Superior temporal gyrus (tissue), 1 donor: ENCODE data around the gene HHAT.

Experiments used
- DNase-seq: peaks from one replicate; pipeline ENCODE4 v3.0.0-alpha.2; 2016; ENCODE audit errors: extremely low spot score

Gene HHAT

DNA sequence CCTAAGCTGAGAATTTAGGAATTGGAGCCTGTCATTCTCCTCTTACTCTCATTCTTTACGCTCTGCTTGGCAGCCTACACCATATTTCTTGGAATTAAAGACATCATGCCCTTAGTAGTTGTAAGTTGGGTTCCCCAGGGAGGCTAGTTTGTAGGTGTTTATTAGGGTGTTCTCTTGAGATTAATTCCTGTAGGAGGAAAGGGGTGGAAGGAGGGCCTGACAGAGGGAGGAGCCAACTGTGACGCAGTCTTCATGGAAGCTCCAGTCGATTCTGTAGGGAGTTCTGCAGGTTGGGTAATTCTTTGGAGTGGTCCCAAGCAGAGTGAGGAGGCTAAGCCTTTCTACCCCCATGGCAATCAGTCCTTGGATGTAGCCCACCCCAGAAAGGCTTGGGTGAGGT lies 111.4 kb downstream of the HHAT start:
- no peak for DNase-seq

DNA sequence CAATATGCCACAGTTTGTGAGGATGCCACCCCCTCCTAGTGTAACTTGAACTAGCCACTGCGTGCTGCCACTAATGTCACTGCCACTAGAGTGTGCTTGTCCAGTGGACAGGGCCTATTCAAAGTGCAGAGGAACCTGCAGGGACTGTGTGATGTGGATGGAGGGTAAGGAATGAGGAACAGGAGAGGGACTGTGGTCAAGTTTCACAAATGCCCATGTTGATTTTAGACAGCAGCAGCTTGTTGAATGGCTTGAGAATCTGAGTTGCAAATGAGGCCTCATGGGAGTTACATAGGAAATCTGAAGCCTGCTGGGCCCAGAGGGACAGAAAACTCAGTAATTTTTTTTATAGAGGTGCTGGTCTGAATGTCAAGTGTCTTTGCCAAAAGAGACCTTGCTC lies 112.3 kb downstream of the HHAT start:
- no peak for DNase-seq

DNA sequence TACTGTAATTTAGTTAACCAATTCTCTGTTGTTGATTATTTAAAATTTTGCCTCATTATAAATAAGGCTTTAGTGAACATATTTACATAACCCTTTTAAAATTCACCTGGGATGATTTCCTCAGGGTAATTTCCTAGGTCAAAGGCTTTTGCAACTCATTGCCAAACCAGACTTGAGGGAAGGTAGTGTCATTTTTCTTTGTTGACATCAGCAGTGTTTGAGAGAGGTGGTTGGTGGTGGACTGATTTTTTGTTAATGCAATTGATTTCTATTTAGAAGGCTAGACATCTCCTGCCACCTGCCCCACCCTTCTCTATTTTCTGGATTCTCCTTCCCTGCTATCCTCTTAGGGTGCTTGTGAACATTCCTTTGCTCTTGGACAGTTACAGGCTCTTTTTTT lies 116.8 kb downstream of the HHAT start:
- DNase-seq: no peak

DNA sequence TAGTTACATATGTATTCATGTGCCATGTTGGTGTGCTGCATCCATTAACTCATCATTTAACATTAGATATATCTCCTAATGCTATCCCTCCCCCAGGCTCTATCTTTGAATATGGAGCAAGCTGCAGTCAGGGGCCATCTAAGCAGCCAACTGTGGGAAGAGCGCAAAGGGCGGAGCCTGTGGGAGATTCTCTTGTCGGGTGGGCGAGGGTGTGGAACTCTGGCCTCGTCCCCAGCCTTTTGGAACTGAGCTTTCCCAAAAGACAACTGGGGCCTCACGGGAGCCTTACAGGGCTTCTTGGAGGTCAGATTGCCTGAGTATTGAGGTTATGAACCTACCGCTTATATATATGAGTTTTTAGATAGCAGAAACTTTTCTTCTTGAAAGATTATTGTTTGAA lies 117.2 kb downstream of the HHAT start:
- no peak for DNase-seq

DNA sequence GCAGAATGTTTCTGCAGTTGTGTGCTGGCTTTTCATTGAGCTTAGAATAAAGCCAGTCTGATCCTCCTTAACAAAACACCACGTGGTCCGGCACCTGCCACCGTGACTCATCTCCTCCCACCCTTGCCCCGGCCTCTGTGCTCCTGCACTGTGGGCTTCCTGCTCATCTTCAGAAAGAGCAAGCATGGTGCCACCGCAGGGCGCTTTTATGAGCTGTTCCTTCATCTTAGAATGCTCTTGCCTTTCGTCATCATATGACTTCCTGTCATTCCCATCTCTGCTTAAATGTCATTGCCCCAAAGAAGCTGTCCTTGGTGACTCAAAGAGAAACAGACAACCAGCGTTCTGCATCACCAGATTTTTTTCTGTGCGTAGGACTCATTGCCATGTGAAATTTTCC lies 117.8 kb downstream of the HHAT start:
- DNase-seq: no peak

DNA sequence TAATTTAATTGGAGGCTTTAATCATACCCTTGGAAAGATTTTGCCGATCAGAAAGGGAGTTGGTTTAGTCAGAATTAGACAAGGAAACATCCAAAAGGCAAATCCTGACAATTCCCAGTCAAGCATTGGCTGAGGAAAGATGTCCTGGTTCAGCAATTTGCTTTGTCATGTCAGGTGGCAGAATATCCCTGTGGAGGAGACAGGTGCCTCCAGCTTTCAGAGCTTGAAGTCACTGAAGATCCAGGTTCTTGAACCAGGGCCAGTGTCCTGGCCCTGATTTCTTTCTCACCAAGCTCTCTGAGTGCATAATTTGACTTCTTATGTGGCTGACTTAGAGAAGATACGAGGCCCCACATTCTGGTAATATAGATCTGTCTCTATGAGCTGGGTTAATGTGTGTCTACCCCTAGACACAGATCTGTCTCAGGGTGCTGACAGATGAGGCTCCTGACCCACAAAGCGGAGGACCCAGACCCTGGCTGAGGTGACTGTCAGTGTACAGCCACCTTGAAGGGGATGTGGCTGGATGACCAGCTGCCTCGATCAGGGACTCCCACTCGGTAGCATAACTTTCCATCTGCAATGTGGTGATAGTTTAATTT lies 118.9 kb downstream of the HHAT start:
- DNase-seq: no peak

DNA sequence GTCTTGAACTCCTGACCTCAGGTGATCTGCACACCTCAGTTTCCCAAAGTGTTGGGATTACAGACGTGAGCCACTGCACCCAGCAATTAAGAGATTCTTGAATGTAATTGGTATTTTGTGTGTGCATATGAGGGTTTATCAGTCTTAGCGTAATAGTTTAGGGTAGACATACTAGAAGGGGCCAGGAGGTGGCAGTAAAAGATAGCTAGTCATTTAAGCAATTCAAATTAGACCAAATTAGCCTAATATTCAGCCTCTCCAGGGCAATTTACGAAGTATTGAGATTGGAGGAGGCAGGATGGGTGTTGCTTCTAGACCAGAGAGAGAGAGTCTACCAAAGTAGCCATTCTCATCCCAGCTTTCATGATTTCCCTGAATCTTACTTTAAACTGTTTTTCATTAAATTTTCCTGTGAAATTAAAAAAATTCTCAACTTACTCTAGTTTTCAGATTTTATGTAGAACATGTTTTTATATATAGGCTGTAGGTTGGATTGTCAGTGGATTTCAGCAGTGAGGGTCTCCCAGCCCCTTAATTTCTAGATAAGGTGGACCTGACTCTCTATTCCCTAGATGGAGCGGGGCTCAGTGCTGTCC lies 119.7 kb downstream of the HHAT start:
- DNase-seq: peak; percentile 88

DNA sequence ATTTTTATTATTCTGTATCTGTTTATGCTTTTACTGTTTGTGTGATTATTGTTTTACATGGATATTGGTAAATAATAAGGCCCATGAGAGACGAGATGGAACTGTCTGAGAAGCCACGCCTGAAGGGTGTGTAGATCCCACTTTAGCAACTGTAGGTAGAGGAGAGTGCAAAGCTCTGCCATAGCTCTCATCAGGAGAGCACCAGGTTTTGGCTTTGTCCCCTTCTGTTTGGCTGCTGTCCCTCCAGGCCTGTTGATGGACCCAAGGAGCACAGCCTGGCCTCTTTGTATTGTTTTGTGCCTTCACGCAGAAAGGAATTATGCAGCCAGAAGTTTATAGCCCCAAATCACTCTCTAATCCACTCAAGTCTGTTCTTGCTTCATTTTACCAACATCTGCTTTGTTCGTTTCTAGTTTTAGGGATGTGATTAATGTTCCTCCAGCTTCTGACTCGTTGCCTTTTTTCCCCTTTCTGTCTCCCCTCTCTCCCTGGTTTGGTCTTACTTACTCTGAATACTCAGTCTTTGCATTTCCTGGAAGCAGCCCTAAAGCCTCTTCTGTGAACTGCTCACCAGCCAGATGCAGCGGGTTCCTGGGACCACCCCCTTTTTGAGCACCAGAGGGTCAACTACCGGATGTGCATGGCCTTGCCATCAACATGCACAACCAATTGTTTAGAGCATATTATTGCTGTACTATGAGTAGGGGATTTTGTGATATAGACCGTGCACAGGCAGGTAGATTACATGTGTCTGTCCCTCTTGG lies 127.3 kb downstream of the HHAT start:
- DNase-seq: no peak

DNA sequence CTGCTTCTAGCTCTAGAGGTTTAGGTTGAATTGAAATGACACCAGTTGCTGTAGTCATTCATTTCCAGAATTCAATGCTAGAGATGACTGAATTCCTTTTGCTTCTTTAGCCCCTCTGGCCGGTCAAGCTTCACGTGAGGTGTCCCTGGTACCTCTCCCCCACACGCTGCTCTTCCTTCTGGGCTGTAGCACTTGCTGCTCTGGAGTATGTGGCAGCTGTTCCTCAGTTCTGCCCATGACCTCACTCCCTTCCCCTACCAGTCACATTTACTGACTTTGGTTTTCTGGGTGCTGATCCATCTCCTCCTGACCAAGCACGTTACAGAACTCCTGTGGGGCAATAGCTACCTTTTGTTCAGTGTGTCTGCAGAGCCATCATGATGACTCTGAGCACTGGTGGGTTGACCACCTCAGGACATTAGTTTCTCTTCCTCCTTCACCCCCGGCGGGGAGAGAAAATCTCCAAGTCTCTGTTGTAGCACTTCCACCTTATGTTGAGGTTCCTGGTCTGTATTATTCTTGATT lies 128.1 kb downstream of the HHAT start:
- DNase-seq: no peak

DNA sequence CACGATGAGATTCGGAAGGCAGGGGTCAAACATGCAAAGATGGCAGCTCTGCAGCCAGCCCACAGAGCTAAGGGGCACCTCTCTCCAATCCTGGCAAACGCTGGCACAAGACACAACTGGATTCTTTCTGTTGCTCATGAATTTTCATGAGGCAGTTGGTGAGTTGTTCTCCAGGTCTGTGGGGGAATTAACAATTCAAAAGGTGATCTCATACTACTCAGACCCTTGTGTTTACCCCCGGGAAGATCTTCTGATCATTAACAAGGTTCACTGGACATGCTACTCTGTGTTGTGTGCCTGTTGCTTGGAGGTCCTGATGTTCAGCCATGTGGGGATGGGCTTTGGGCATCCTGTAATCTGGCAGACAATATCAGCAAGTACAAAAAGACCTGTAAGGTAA lies 128.9 kb downstream of the HHAT start:
- DNase-seq: no peak

DNA sequence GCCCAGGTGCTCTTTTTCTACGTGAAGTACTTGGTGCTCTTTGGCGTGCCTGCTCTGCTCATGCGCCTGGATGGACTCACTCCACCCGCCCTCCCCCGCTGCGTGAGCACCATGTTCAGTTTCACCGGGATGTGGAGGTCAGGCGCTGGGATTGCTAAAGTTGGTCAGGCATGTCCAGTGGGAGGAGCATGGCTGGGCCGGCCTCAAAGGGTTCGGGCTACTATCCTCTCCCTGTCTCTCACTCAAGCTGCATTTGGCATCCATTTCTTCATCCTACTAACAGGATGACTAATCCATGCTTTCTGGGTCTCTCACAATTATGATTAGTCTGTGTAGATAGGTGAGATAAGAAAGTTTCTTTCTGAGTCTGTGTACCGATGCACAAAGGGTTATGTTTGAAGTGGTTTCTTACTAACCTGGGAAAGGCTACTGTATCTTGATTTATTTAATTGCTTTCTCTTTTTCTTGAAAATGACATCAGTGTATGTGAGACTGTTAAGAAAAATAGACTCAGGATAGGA lies 135.9 kb downstream of the HHAT start:
- DNase-seq: no peak

DNA sequence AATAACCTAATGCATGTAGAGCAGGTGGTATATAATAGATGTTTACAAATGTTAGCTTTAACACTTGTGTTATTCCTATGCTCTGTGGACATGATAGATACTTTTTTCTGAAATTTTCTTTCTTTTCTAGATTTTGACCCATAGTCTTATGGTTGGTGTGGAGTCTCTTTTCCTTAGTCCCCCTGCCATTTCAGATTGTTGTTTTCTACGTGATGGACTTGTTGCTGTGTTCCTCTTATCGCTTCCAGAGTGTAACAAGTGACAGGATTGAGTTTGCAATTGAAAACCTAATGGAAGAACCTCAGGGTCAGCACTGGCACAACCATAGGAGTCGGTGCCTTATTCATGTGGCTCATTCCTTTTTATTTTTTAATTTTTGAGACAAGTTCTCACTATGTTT lies 136.4 kb downstream of the HHAT start:
- DNase-seq: no peak

DNA sequence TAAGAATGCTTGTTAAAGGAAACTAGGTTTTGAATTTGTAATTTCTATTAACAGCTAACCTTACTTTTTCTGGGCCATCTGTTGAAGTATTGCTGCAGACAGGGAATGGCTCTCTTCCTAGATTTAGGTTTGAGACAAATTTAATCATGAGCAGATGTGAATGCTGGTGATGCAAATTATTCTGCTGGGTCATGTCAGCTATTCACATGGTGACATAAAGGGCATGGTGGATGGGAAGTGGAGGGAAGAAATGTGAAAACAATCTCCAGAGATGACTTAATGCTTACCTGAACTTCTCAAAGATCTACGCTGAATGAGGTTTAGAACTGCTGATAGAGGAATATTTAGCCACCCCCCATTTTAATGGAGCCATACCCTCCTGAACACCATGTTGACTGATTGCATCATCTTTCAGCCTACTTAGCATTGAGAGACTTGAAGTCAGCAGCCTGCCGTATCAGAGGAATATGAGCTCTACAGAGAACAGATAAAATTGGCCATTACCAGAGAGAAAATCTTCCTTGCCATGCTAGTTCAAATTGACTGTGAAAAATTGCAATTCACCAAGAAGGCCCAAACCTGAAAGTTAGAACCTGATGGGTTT lies 138.8 kb downstream of the HHAT start:
- DNase-seq: no peak

DNA sequence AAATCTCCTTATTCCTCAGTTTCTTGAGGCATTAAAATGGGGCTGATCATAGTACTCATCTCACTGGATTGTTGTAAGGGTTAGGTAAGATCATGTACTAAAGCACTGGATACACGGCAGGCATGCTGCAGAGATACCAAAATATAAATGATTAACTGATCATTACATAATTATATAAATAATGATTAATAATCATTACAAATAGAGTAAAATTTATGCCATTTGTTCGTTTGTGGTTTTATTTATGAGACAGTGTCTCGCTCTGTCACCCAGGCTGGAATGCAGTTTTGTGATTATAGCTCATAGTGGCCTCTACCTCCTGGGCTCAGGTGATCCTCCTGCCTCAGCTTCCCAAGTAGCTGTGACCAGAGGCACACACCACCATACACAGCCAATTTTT lies 140.7 kb downstream of the HHAT start:
- DNase-seq: no peak

DNA sequence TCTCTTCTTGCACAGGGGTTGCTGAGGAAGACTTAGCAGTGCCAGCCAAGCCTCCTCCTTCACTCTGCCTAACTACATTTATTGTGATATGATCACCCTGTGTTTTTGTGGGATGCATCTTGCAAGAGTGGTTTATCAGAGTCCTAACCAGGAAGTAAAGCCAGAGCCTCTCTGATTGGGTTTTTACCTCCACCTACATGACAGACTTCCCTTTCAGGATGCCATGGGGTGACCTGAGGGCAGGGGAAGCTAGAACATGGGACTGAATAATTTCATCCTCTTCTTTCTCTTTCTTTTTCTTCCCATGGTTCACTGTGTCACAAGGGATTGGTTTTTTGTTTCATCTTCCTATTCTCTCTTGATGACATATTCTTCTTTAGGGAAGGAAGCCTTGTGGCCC lies 146.6 kb downstream of the HHAT start:
- no peak for DNase-seq

DNA sequence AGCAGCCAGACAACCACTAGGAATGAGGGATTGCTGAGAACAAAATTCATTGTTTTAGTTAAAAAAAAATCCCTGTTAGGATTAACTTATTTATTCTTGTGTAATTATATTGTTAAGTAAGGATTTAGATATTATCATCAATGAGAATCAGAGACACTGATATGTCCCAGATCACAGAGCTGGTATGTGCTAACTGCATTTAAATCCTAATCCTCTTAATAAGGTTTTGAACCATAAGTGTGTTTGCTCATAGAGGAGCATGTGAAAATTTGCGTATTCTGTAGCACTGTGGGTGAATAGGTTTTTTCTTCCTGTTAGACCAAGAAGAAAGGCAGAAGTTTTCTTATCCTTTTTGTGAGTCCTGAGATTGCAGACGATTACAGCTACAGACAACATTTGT lies 147.1 kb downstream of the HHAT start:
- no peak for DNase-seq

DNA sequence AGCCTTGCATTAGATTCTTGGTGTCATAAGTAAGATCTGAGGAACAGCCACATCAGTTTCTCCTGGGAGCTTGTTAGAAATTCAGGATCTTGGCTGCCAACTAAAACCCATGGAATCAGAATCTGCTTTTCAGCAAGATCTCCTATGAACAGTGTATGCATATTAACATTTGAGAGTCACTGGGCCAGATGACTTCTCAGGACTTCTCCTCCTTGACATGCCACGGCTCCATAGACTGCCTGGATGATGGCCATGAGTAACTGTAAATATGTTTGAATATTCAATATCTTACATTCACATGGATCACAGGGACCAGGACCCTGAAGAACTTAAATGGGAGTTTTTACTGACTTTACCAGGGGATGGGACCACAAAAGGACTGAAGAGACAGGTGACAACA lies 148.0 kb downstream of the HHAT start:
- DNase-seq: no peak

DNA sequence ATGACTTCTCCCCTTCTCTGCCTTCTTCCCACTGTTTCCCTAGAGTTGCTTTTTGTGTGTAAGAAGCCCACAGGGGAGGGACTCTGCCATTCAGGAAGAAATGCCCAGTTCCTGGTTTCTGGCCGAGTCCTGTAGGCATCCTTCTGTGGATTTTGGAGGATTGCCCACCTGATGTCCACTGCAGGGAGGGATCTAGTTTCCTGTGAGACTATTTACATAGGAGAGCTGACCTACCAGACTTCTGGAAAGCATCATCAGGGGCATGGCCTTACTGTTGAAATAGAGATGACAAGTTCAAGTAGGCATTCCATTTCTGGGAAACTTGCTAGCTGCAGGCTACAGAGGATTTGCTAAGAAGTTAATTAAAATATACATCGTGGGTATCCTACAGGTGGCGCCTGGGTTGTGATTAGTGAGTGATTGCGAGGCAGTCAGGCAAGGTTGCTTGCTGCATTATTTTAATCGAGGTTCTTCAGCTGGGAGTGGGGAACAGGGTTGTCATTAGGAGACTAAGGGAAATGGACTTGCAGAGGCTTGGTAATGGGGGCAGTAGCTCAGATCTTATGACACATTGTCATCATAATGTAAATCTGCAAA lies 148.7 kb downstream of the HHAT start:
- no peak for DNase-seq

DNA sequence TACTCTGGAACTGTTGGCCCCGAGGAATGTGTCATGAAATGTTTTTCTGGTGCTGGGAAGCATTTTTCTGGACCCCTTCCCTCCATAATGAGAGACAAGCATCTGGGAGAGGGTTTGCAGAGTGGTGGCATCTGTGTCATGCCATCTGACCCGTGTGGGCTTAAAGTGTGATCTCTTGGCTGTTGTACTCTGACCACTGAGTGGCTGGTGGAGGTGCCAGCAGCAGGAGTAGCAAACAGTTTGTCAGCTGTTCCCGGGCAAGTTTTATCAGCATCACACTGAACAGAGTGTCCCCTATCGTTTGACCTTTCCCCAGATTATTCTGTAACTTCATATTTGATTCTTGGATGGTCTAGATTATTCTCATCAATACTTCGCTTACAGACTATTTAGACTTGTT lies 150.1 kb downstream of the HHAT start:
- DNase-seq: no peak

DNA sequence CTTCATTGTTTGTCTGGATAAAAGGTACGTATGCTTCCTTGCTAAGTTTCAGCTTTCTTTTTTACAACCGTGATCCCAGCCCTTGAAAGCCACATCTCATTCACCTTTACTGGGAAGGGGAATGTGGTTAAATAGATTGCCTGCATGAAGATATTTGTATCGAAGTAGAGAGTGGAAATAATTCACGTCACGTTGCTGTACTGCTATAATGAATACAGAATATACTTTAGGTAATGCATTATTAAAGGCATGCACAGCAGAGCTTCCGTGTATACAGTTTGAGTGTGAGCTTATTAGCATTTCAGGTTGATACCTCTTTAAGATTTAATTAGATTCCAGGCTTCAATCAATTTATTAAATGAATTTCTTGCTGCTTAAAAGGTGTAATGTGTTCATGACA lies 153.8 kb downstream of the HHAT start:
- no peak for DNase-seq

DNA sequence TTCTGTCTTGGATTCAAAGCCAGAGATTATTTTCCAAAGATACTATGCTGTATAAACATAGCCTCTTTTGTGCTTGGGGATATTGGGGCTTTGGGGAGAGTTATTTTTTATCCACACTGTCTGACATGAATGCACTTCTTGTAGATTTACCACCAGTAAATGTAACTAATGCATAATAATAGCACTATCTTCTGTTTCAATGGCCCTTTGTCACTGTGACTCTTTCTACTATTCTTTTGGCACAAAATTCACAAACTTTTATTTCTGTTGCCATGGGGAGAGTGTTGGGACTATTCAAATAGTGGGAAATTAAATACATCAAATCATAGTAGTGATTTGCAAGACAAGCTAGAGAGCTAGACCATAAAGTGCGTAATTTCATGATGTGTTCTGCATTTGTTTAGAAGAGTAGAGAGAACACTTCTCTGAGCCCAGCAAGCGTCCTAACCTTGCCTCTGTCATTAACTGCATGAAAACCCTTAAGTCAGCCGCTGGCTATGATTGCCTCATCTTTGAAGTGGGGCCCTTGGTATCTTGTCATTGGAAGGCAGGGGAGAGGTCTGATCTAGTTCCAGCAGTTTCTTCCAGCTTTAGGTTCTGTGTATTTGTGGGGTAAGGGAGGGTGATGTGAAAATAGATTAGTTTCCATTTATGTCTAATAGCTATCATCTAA lies 154.4 kb downstream of the HHAT start:
- DNase-seq: no peak

DNA sequence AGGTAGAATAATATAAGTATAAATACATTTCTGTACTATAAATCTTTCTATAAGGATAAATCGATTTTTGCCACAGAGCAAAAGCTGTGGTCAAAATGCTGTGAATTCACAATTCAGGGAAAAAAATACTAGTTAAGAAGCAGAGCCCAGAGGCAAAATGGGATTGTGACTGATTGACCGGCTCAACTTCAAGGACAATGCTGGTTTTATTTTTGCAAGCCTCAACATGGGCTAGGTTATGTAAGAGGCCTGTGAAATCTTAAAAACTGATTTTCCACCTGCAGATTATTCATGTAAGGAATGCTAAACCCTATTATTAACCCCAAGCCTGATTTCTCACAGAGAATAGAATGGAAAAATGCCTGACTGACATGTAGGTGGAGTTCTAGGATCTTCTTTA lies 155.1 kb downstream of the HHAT start:
- DNase-seq: no peak
